GM21529 (cell line): ENCODE measurements around the gene CST2.
"Not testable (repeated sequence)": the region's sequence is repeated elsewhere in the genome, so short reads cannot be mapped to it uniquely, and the experiment has no call there.

ENCODE experiments used
- ATAC-seq: cut with Tn5 transposase; IDR thresholded peaks from one replicate; pipeline ENCODE4 v1.9.1; 2021; ENCODE audit not compliant: unreplicated experiment

The CST2 gene

DNA sequence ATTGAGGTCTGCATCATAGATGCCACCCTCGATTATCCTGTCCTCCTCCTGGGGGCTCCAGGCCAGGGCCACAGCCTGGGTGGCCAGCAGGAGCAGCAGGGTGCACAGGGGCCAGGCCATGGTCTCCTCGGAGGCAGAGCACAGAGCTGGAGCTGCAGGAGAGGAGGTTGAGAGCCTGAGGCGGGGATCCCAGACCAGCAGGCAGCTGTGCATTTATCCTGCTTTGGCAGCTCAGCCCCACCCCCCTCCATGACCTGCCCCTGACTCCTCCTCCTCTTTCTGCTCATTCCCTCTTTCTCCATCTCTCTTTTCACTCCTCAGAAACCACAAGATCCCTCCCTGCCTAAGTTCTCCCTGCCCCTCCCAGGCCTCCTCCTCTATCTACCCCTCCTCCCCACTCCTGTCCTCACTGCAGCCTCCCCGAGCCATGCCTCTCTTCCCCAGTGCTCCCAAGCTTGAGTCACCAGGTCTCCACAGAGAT is at the start of gene CST2:
TSS of gene CST2 (minus strand) at position 189 of the 481 bp plus-strand sequence. CDS start at position 120, 69 bp downstream.
- no peak for ATAC-seq

- no peak for ATAC-seq
Observed at GRCh38 chr20:23875606-23876237, 49.2 kb upstream of the CST2 start.

- ATAC-seq = no peak
Observed at GRCh38 chr20:23874747-23875146, 48.2 kb upstream of the CST2 start.

- no peak for ATAC-seq
Observed at GRCh38 chr20:23873370-23874015, 47.0 kb upstream of the CST2 start.

DNA sequence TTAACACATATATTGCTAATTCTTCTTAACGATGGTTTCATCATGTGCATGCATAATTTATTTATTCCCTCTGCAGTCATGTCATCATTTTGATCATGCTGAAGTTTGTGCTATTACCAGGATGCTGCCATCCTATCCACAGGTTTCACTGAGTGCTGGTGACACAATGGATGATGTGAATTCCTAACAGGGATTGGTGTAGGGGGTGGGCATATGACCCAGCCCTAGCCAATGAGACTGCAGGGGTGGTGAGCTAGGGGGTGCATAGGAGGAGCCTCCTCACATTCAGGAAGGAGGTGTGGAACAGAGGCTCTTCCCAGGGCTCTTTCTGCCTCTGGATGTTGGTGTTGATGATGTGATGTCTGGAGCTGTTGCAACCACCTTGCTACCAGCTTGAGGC is 45.5 kb upstream of the CST2 start:
- ATAC-seq = no peak

DNA sequence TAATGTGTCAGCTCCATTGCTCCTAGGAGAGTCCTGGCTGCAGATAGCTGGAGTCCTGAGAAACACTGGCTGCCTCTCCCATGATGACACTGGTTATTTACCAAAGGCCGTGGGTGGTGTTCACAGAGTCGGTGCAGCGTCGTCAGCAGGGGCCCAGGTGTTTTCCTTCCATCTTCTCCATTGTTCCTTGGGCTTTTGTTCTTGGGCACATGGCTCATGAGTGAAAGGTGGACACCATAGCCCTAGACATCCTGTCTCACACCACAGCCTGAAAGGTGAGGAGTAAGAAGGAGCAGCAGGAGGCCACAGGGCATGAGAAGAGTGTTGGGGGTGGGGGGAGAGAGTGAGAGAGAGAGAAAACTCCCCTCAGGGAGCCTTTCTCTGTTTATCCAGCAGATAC is 43.9 kb upstream of the CST2 start:
- no peak for ATAC-seq

DNA sequence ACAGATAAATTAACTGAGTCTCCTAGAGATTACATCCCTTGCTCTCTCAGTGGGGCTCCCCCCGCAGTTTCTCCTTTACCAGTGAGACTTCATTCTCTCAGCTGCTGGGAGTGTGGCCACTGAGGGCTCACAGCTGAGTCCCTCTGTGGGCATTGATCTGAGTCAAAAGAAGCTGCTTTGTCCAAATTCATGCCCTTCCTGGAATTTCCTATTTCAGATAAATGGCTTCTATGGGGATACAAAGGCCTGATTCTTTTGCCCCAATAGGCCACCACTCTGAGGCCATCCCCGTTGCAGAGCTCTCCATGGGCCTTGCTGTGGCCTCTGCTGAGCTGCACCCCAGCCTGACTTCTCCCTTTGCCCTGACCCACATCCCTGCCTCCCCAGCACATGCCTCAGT is 43.0 kb upstream of the CST2 start:
- no peak for ATAC-seq

DNA sequence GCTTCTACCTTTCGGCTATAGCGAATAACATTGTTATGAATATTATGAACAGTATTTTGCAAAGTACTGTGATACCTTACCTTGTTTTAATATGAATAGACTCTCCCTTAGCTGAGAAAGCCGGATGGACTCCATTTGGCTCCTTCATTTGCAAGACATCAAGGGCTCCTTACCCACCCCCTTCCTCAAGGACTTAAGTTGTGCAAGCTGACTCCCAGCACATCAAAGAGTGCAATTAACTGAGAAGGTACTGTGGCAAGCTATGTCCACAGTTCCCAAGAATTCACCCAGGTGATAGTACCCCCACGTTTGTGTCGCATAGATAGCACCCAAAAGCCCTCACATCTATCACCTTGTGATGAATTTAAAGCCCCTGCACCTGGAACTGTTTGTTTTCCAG is 41.8 kb upstream of the CST2 start:
- no peak for ATAC-seq

- no peak for ATAC-seq
Observed at GRCh38 chr20:23867152-23867776, 40.7 kb upstream of the CST2 start.

- ATAC-seq = not testable (repeated sequence)
Observed at GRCh38 chr20:23860771-23861170, 34.2 kb upstream of the CST2 start.

DNA sequence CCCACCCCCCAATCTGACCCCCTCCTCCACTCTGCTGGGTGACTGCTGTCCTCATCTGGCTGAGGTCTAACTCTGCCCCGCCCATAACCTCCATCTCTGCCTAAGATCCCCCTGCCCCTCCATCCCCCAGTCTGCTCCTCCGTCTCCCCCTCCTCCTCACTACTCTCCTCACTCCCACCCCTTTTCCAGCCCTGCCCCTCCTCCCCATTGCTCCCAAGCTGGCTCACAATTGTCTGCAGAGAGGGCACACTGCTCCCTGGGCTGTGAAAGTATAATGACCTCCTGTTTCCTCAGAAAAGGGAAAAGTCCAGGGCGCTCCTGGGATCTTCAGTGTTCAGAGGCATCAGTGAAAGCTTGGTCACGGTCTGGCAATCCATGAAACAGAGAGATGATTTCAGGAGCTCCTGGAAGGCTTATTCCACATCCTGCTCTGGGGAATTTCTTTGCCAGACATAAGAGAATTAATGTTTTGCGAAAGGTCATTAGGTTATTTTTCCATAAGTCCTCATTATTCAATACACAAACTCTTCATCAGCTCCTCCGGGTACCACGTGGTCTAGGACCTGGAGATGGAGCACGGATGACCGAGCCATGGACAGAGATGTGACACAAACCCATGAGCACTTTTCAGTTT is 31.6 kb upstream of the CST2 start:
- no peak for ATAC-seq

GRCh38 chr20:23856736-23857135 is 30.2 kb upstream of the CST2 start:
- no peak for ATAC-seq

DNA sequence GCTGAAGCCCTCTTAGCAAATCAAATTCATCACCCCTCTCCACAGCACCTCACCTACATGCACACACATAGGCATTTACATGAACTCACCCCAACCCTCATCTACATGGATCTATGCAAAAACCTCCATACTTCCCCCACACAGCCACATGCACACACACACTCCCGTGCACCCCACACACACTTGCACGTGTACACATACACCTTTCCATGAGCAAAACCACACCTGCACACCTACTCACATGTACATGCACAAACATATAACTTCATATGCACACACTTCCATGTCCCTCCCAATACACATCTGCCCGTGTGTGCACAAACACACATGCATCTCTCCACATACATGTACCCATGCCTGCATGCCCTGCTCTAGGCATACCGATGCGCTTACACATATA is 29.7 kb upstream of the CST2 start:
- no peak for ATAC-seq

- ATAC-seq = no peak
Observed at GRCh38 chr20:23841693-23842092, 15.2 kb upstream of the CST2 start.

DNA sequence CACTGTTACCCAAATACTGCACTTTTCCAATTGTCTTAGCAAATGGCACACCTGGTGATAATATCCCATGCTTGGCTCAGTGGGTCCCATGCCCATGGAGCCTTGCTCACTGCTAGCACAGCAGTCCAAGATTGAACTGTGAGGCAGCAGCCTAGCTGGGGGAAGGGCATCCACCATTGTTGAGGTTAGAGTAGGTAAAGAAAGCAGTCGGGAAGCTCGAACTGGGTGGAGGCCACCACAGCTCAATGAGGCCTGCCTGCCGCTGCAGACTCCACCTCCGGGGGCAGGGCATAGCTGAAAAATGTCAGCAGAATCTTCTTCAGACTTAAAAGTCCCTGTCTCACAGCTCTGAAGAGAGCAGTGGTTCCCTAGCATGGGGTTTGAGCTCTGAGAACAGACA is 9.2 kb upstream of the CST2 start:
- no peak for ATAC-seq

- ATAC-seq = no peak
Observed at GRCh38 chr20:23832775-23833513, 6.4 kb upstream of the CST2 start.

GRCh38 chr20:23831961-23832360 is 5.4 kb upstream of the CST2 start:
- ATAC-seq = not testable (repeated sequence)

GRCh38 chr20:23823621-23824324 is 2.8 kb downstream of the CST2 start:
- no peak for ATAC-seq

GRCh38 chr20:23823111-23823510 is 3.4 kb downstream of the CST2 start:
- ATAC-seq = no peak

DNA sequence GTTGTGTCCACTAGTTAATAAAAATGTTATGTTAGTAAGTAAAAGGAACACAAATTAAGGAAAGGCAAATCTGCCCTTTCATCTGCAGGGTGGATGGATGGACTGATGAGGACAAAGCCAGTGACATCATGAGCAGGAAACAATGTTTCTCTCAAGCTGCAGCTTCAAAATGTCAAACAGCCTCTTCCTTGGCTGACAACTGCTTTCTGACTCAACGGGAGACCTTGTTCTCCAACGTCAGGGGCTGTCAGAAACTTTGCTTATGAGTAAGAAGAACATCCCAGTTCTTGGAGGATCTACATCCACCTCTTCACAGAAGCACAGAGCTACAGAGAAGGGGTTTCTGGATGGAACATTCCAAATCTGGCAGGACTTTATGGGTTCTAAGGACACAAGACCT is 6.0 kb downstream of the CST2 start:
- no peak for ATAC-seq

DNA sequence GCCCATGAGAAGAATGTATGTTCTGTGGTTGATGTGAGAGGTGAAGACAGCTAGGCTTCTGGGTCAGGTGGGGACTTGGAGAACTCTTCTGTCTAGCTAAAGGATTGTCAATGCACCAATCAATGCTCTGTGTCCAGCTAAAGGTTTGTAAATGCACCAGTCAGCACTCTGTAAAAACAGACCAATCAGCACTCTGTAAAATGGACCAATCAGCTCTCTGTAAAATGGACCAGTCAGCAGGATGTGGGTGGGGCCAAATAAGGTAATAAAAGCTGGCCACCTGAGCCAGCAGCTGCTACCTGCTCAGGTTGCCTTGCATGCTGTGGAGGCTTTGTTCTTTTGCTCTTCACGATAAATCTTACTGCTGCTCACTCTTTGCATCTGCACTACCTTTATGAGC is 15.0 kb downstream of the CST2 start:
- not testable (repeated sequence) for ATAC-seq
